Adipocyte (in vitro differentiated cells): ENCODE data around the gene GRB7.

ENCODE experiments used
- DNase-seq: peaks from one replicate; pipeline ENCODE4 v3.0.0-alpha.2; 2015; ENCODE audit warnings: low read depth
- H3K27me3 ChIP-seq: replicated peaks from 2 replicates; pipeline ENCODE4 v1.7.0; 2013; ENCODE audit warnings: mild to moderate bottlenecking, low read length, moderate library complexity; ENCODE audit not compliant: control insufficient read depth, insufficient read depth
- H3K36me3 ChIP-seq: 2 replicates; pipeline ENCODE4 v1.7.0; 2013; ENCODE audit warnings: low read length, mild to moderate bottlenecking, moderate library complexity; ENCODE audit not compliant: control insufficient read depth, insufficient read depth, severe bottlenecking
- H3K4me1 ChIP-seq: 2 replicates; pipeline ENCODE4 v1.7.0; 2013; ENCODE audit warnings: mild to moderate bottlenecking, low read length, moderate library complexity; ENCODE audit not compliant: control insufficient read depth, insufficient read depth
- H3K4me3 ChIP-seq: 2 replicates; pipeline ENCODE4 v1.7.0; 2013; ENCODE audit warnings: mild to moderate bottlenecking, low read length, moderate library complexity
- H3K9ac ChIP-seq: 2 replicates; pipeline ENCODE4 v1.7.0; 2013; ENCODE audit warnings: mild to moderate bottlenecking, low read length, moderate library complexity
- H3K9me3 ChIP-seq: 2 replicates; pipeline ENCODE4 v1.7.0; 2013; ENCODE audit warnings: mild to moderate bottlenecking, low read length, moderate library complexity; ENCODE audit not compliant: control insufficient read depth

GRB7 gene

DNA sequence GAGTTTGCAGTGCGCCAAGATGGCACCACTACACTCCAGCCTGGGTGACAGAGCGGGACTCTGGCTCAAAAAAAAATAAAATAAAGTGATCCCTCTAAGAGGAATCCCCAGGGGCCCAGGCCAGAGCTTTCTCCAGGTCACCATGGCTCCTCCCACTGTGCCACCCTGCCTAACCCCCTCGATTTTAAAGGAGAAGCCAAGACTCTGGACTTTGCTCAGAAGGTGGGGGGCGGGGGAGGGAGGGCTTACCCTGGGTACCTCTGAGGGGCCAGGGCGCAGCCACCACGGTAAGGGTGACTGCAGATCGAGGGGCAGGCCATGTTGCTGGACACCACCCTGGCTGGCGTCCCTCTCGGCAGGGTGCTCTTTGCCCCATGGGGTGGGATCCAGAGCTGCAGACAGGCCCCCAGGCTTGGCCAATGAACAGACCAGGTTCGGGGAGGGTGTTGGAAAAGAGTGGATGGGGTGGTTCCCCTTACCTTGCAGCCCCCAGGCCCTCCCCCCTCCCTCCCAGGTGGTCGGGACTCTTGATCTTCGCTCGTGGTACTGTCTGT is 455 bp upstream of the GRB7 start:
- Histone ChIP-seq H3K4me1 (no peaks in the 10 kb centered on the region), H3K36me3 (no peaks in the 10 kb centered on the region), H3K9me3 (no peaks in the 10 kb centered on the region), H3K27me3 (peaks cover 8% of the 10 kb centered on the region), H3K9ac (no peak overlapping the region), H3K4me3 (no peak overlapping the region)
- no peak for DNase-seq

DNA sequence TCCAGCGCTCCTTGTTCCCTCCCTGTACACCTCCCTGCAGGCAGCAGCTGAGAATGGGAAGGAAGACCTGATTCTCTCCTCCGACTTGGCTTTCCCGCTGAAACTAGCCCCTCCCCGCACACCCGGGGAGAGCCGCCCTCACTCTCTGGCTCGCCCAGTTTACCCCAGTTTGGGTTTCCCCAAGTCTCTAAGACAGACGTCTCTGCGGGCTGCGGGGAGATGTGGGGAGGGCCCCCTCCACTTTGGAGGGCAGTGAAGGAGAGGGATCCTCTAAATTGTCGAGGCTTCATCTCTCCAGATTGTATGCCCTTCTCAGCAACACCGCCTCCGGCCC is 797 bp downstream of the GRB7 start:
- H3K36me3 ChIP-seq, result no peaks in the 10 kb centered on the region
- H3K9me3 ChIP-seq, result no peaks in the 10 kb centered on the region
- H3K4me1 ChIP-seq, result no peaks in the 10 kb centered on the region
- peaks cover 8% of the 10 kb centered on the region for H3K27me3 ChIP-seq
- H3K9ac ChIP-seq, result no peak overlapping the region
- DNase-seq, result no peak
- H3K4me3 ChIP-seq, result no peak overlapping the region

GRCh38 chr17:39738983-39739884 is 1.5 kb downstream of the GRB7 start:
- H3K9ac ChIP-seq, result peak overlapping the region; percentile 4
- H3K9me3 ChIP-seq, result no peaks in the 10 kb centered on the region
- peak overlapping the region; percentile 54 for H3K4me3 ChIP-seq
- H3K4me1 ChIP-seq, result no peaks in the 10 kb centered on the region
- H3K27me3 ChIP-seq, result peaks cover 12% of the 10 kb centered on the region
- no peaks in the 10 kb centered on the region for H3K36me3 ChIP-seq
- DNase-seq, result peak; percentile 57

DNA sequence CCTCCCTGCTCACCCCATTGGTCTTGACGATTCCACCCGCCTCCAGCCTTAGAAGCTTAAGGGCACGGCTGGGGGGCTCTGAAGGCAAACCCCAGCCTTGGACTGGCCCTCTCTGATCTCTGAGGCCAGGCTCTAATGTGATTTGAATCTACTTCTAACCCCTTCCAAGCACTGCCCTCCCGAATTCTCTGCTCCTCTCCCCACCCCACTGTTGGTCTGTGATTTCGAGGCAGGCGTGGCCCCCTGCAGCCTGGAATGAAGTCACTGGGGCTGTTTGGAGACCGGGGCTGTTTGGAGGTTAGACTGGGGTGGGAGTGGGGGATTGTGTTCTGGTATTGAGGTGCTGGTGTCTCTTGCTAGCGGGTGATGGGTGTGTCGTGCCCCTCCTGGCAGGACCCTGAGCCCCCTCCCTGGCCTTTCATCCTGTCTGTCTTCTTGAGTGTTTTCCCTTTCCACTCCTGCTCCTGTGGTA is 2.2 kb downstream of the GRB7 start:
- Histone ChIP-seq H3K9ac (peak overlapping the region; percentile 4), H3K27me3 (peaks cover 14% of the 10 kb centered on the region), H3K36me3 (no peaks in the 10 kb centered on the region), H3K9me3 (no peaks in the 10 kb centered on the region), H3K4me1 (no peaks in the 10 kb centered on the region), H3K4me3 (no peak overlapping the region)
- DNase-seq, result no peak

- DNase-seq, result no peak
- Histone ChIP-seq H3K27me3 (peaks cover 14% of the 10 kb centered on the region), H3K4me3 (no peak overlapping the region), H3K4me1 (no peaks in the 10 kb centered on the region), H3K9ac (no peak overlapping the region), H3K9me3 (no peaks in the 10 kb centered on the region), H3K36me3 (no peaks in the 10 kb centered on the region)
These were observed 2.8 kb downstream of the GRB7 start for GRCh38 chr17:39740357-39741111.

- no peak overlapping the region for H3K9ac ChIP-seq
- no peaks in the 10 kb centered on the region for H3K36me3 ChIP-seq
- H3K4me1 ChIP-seq, result no peaks in the 10 kb centered on the region
- DNase-seq, result no peak
- H3K4me3 ChIP-seq, result no peak overlapping the region
- H3K9me3 ChIP-seq, result no peaks in the 10 kb centered on the region
- peaks cover 14% of the 10 kb centered on the region for H3K27me3 ChIP-seq
These were observed 4.6 kb downstream of the GRB7 start for GRCh38 chr17:39742126-39742855.

- Histone ChIP-seq H3K9me3 (no peaks in the 10 kb centered on the region), H3K4me1 (no peaks in the 10 kb centered on the region), H3K27me3 (peaks cover 11% of the 10 kb centered on the region), H3K9ac (no peak overlapping the region), H3K4me3 (no peak overlapping the region), H3K36me3 (no peaks in the 10 kb centered on the region)
- DNase-seq, result no peak
These were observed 5.2 kb downstream of the GRB7 start for GRCh38 chr17:39742856-39743436.

DNA sequence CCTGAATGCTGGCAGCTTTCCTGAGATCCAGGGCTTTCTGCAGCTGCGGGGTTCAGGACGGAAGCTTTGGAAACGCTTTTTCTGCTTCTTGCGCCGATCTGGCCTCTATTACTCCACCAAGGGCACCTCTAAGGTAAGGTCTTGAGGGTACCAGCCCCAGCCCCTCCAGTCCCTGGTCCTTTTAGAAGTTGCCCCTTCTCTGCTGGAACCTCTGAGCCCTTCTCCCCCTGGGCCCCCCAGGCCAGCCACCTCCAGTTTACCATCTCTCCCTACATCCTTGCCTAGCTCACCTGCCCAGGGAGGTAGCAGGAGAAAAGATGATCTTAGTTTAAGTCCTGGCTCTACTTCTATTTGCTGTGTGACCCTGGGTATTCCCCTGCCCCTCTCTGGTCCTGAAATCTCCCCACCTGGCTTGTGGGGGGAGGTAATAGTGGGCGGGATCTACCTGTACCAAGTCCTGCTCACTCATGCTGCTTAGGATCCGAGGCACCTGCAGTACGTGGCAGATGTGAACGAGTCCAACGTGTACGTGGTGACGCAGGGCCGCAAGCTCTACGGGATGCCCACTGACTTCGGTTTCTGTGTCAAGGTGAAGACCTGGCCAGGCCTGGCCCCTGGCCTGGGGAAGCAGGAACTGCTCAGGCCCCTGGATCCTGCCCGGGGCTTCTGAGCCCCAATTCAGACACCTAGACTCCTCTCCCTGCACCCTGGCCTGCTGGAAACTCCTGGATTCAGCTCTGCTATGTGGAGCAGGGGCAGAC is 6.5 kb downstream of the GRB7 start:
- DNase-seq, result no peak
- Histone ChIP-seq H3K9me3 (no peaks in the 10 kb centered on the region), H3K4me1 (no peaks in the 10 kb centered on the region), H3K4me3 (no peak overlapping the region), H3K27me3 (peaks cover 9% of the 10 kb centered on the region), H3K36me3 (no peaks in the 10 kb centered on the region), H3K9ac (no peak overlapping the region)

- Histone ChIP-seq H3K9me3 (no peaks in the 10 kb centered on the region), H3K9ac (no peak overlapping the region), H3K27me3 (peaks cover 9% of the 10 kb centered on the region), H3K36me3 (no peaks in the 10 kb centered on the region), H3K4me3 (no peak overlapping the region), H3K4me1 (no peaks in the 10 kb centered on the region)
- DNase-seq, result no peak
These were observed 7.1 kb downstream of the GRB7 start for GRCh38 chr17:39744836-39745215.

- H3K9ac ChIP-seq, result no peak overlapping the region
- H3K4me1 ChIP-seq, result peaks cover 6% of the 10 kb centered on the region
- H3K4me3 ChIP-seq, result no peak overlapping the region
- H3K27me3 ChIP-seq, result peaks cover 9% of the 10 kb centered on the region
- no peaks in the 10 kb centered on the region for H3K9me3 ChIP-seq
- DNase-seq, result no peak
- no peaks in the 10 kb centered on the region for H3K36me3 ChIP-seq
These were observed 7.8 kb downstream of the GRB7 start for GRCh38 chr17:39745335-39746144.
